ENCODE measurements around the gene TTC14. TPM values are rescaled to one million over a fixed set of nuclear protein-coding genes. Genes with fewer than 3 reads are reported as not detected.
A peak's percentile ranks its signal among the peaks of the same experiment; 100 is the strongest.

TTC14 gene
- total and polyA plus RNA-seq, 2 donors from 2014 or later = 28.5 to 52.8 TPM

- Histone ChIP-seq H3K9ac (ENCODE audit: low read length in 3 of 3) (no peak overlapping the region), H3K27ac (ENCODE audit: low read depth in 2 of 2, low read length in 2 of 2) (no peak overlapping the region), H3K36me3 (ENCODE audit: control insufficient read depth in 2 of 3, insufficient read depth in 3 of 3, low read length in 3 of 3) (no peaks in the 10 kb centered on the region), H3K27me3 (ENCODE audit: control insufficient read depth, insufficient read depth, low read length) (no peaks in the 10 kb centered on the region), H3K9me3 (ENCODE audit: control insufficient read depth in 2 of 3, insufficient read depth in 1 of 3, low read length in 3 of 3) (no peaks in the 10 kb centered on the region), H3K4me3 (ENCODE audit: low read length in 3 of 3) (no peak overlapping the region), H3K4me1 (ENCODE audit: control insufficient read depth in 2 of 3, insufficient read depth in 2 of 3, low read depth in 1 of 3, low read length in 3 of 3) (no peaks in the 10 kb centered on the region)
- intact Hi-C loops (cut with DNase I) = no loop called here
- FAIRE-seq (no peak), DNase-seq (peak in 2 of 5 donors; percentile 29 to 30)
- no peak for TF ChIP-seq CTCF (IDR thresholded peaks at IDR 0.05; ENCODE audit: borderline replicate concordance, extremely low read depth, insufficient read depth)
Observed at GRCh38 chr3:180619723-180620122, 17.8 kb downstream of the TTC14 start.

GRCh38 chr3:180624714-180625113 lies 22.8 kb downstream of the TTC14 start:
- DNase-seq (no peak), FAIRE-seq (no peak)
- Histone ChIP-seq H3K36me3 (ENCODE audit: control insufficient read depth in 2 of 3, insufficient read depth in 3 of 3, low read length in 3 of 3) (no peaks in the 10 kb centered on the region), H3K27ac (ENCODE audit: low read depth in 2 of 2, low read length in 2 of 2) (no peak overlapping the region), H3K4me1 (ENCODE audit: control insufficient read depth in 2 of 3, insufficient read depth in 2 of 3, low read depth in 1 of 3, low read length in 3 of 3) (no peaks in the 10 kb centered on the region), H3K9me3 (ENCODE audit: control insufficient read depth in 2 of 3, insufficient read depth in 1 of 3, low read length in 3 of 3) (no peaks in the 10 kb centered on the region), H3K4me3 (ENCODE audit: low read length in 3 of 3) (no peak overlapping the region), H3K9ac (ENCODE audit: low read length in 3 of 3) (no peak overlapping the region), H3K27me3 (ENCODE audit: control insufficient read depth, insufficient read depth, low read length) (no peaks in the 10 kb centered on the region)
- TF ChIP-seq CTCF (IDR thresholded peaks at IDR 0.05; ENCODE audit: borderline replicate concordance, extremely low read depth, insufficient read depth) = no peak
- intact Hi-C loops (cut with DNase I) = no loop called here

GRCh38 chr3:180626844-180627243 lies 24.9 kb downstream of the TTC14 start:
- DNase-seq (no peak), FAIRE-seq (no peak)
- Histone ChIP-seq H3K4me3 (ENCODE audit: low read length in 3 of 3) (no peak overlapping the region), H3K4me1 (ENCODE audit: control insufficient read depth in 2 of 3, insufficient read depth in 2 of 3, low read depth in 1 of 3, low read length in 3 of 3) (no peaks in the 10 kb centered on the region), H3K9me3 (ENCODE audit: control insufficient read depth in 2 of 3, insufficient read depth in 1 of 3, low read length in 3 of 3) (no peaks in the 10 kb centered on the region), H3K27me3 (ENCODE audit: control insufficient read depth, insufficient read depth, low read length) (no peaks in the 10 kb centered on the region), H3K9ac (ENCODE audit: low read length in 3 of 3) (no peak overlapping the region), H3K36me3 (ENCODE audit: control insufficient read depth in 2 of 3, insufficient read depth in 3 of 3, low read length in 3 of 3) (no peaks in the 10 kb centered on the region), H3K27ac (ENCODE audit: low read depth in 2 of 2, low read length in 2 of 2) (no peak overlapping the region)
- no peak for TF ChIP-seq CTCF (IDR thresholded peaks at IDR 0.05; ENCODE audit: borderline replicate concordance, extremely low read depth, insufficient read depth)
- intact Hi-C loops (cut with DNase I) = no loop called here

GRCh38 chr3:180630371-180630770 lies 28.4 kb downstream of the TTC14 start:
- H3K36me3 ChIP-seq (ENCODE audit: control insufficient read depth in 2 of 3, insufficient read depth in 3 of 3, low read length in 3 of 3) = no peaks in the 10 kb centered on the region
- DNase-seq (no peak), FAIRE-seq (no peak)
- H3K27ac ChIP-seq (ENCODE audit: low read depth in 2 of 2, low read length in 2 of 2) = no peak overlapping the region
- intact Hi-C loops (cut with DNase I) = no loop called here
- no peak for TF ChIP-seq CTCF (IDR thresholded peaks at IDR 0.05; ENCODE audit: borderline replicate concordance, extremely low read depth, insufficient read depth)
- H3K9ac ChIP-seq (ENCODE audit: low read length in 3 of 3) = no peak overlapping the region
- H3K4me3 ChIP-seq (ENCODE audit: low read length in 3 of 3) = no peak overlapping the region
- no peaks in the 10 kb centered on the region for H3K27me3 ChIP-seq (ENCODE audit: control insufficient read depth, insufficient read depth, low read length)
- H3K4me1 ChIP-seq (ENCODE audit: control insufficient read depth in 2 of 3, insufficient read depth in 2 of 3, low read depth in 1 of 3, low read length in 3 of 3) = no peaks in the 10 kb centered on the region
- H3K9me3 ChIP-seq (ENCODE audit: control insufficient read depth in 2 of 3, insufficient read depth in 1 of 3, low read length in 3 of 3) = no peaks in the 10 kb centered on the region
